ENCODE measurements around the gene BACH2. TPM values are rescaled to one million over a fixed set of nuclear protein-coding genes. Genes with fewer than 3 reads are reported as not detected.
A peak's percentile ranks its signal among the peaks of the same experiment; 100 is the strongest.

BACH2 gene
- total and polyA plus RNA-seq, 10 of the 15 experiments (the other 5 are each of a cell fraction or from before 2014, with no cell fraction given), result 0.03 to 0.28 (median 0.04) TPM; not detected in 3

DNA sequence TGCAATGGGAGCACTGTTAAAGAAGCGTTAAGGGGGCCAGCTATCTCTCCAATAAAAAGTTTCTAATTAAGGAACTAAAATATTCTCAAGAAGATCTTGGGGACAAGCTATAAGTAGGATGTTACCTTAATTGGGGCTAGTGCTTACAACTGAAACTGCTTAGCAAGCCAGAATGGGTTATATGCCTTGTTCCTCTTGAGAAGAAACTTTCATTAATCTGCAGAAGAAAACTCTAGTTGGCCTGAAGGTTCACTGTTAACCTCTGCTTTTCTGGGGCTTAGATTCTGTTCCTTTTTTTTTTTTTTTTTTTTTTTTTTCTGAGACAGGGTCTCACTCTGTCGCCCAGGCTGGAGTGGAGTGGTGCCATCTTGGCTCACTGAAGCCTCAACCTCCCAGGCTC lies 82.2 kb downstream of the BACH2 start (continued):
- TF ChIP-seq, protein P1, sequence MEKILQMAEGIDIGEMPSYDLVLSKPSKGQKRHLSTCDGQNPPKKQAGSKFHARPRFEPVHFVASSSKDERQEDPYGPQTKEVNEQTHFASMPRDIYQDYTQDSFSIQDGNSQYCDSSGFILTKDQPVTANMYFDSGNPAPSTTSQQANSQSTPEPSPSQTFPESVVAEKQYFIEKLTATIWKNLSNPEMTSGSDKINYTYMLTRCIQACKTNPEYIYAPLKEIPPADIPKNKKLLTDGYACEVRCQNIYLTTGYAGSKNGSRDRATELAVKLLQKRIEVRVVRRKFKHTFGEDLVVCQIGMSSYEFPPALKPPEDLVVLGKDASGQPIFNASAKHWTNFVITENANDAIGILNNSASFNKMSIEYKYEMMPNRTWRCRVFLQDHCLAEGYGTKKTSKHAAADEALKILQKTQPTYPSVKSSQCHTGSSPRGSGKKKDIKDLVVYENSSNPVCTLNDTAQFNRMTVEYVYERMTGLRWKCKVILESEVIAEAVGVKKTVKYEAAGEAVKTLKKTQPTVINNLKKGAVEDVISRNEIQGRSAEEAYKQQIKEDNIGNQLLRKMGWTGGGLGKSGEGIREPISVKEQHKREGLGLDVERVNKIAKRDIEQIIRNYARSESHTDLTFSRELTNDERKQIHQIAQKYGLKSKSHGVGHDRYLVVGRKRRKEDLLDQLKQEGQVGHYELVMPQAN (conservative IDR thresholded peaks at IDR 0.05), result no peak
- TF ChIP-seq RCOR1 (conservative IDR thresholded peaks at IDR 0.05; ENCODE audit: low read depth, low read length), result no peak

DNA sequence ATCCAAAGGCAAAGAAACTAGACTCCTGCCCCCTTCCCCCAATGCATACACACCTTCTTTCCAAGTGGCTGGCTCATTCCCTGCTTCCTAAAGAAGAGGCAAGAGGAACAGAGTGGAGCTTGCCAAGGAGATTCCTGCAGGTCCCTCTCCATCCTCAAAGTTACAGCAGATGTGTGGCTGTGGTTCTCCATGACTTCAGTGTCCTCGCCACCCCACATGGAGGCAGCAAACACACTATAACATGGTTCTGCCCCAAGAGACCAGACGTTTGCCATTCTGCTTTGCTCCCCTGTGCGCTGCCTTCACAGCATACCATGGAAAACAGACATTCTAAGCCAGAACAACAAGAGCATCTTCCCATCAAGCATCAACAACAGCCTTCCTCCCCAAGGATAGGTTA lies 84.4 kb downstream of the BACH2 start:
- BruUV-seq (replicated peaks), result no TSS peak
- intact Hi-C loops (cut with micrococcal nuclease; ENCODE audit: unreplicated experiment) (no loop called here), in situ Hi-C loops (cut with MboI) (no loop called here)
- Histone ChIP-seq H2AFZ (ENCODE audit: control insufficient read depth, low read depth, low read length) (no peak overlapping the region), H3K27me3 (replicated peaks in 1 of 2; ENCODE audit: control insufficient read depth in 2 of 2, insufficient read depth in 2 of 2, low read length in 1 of 2) (no peaks in the 10 kb centered on the region; a peak in 1 of 4 replicates), H3K4me1 (ENCODE audit: control insufficient read depth, insufficient read depth, low read length) (no peaks in the 10 kb centered on the region), H3K9me3 (replicated peaks; ENCODE audit: control insufficient read depth, insufficient read depth, low read length) (no peaks in the 10 kb centered on the region), H4K20me1 (ENCODE audit: control insufficient read depth, insufficient read depth) (no peaks in the 10 kb centered on the region), H3K4me3 (no peak overlapping the region), H3K27ac (ENCODE audit: control insufficient read depth, insufficient read depth) (no peak overlapping the region), H3K4me2 (ENCODE audit: control insufficient read depth, insufficient read depth) (no peak overlapping the region), H3K79me2 (ENCODE audit: control insufficient read depth, insufficient read depth, low read length) (no peaks in the 10 kb centered on the region), H3K9ac (ENCODE audit: control insufficient read depth, insufficient read depth, low read length) (no peak overlapping the region), H3K36me3 (ENCODE audit: control insufficient read depth in 2 of 2, insufficient read depth in 2 of 2, low read length in 1 of 2) (no peaks in the 10 kb centered on the region)
- ChIA-PET RAD21 (ENCODE audit: unreplicated experiment) (no interaction called here), CTCF (interaction anchor here (1.2 kb wide), 1 partner anchor 181 kb away, joined by 3 read pairs; no protein-coding TSS in a partner anchor), POLR2A (no interaction called here), SMC1A (ENCODE audit: uncharacterized antibody, unreplicated experiment) (interaction anchor here (0.6 kb wide), 1 partner anchor 91 kb away, joined by 4 read pairs; no protein-coding TSS in a partner anchor)
- ATAC-seq, result no peak
- FAIRE-seq, result no peak
- DNase-seq (ENCODE audit: low read depth, low spot score), result no peak
- WGBS (ENCODE audit: insufficient coverage, insufficient replicate concordance, low lambda C conversion rate, missing lambda C conversion rate), result 40% methylated on average over 3 of the region's 3 CpGs
- TF ChIP-seq JUND (IDR thresholded peaks at IDR 0.05; ENCODE audit: low read depth, low read length), result no peak
- 0 out of 2 replicates have a peak, but pooled peaks have one; percentile 16 for TF ChIP-seq RAD21 (IDR thresholded peaks at IDR 0.05; ENCODE audit: insufficient read depth, low read depth, low read length)
